NCI-H510A (cell line): ENCODE results near the gene ARHGAP4.

Experiments used
- DNase-seq: peaks from one replicate; lab custom pipeline; 2025; lab: John Stamatoyannopoulos, UW

Gene ARHGAP4

DNA sequence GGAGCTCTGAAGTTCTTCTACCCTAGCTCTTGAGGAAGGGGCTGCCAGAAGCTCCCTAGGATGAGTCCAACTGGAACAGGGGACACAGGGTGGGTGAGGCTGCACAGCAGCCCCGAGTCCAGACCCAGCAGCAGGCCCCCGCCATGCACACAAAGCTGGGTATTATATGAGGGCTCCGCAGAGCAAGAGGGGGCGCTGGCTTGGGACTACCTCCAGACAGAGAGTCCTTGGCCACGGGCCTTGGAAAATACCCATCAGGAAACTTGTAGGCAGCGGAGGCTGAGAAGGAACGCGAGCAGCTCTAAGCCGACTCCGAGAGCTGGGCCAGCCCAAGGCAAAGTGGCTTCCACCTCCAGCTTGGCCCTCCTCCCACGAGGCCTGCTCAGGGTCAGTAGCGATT is 37.5 kb upstream of the ARHGAP4 start:
- no peak for DNase-seq

GRCh38 chrX:153961292-153961691 is 35.2 kb upstream of the ARHGAP4 start:
- DNase-seq, result no peak

GRCh38 chrX:153960786-153961185 is 34.7 kb upstream of the ARHGAP4 start:
- DNase-seq, result no peak

DNA sequence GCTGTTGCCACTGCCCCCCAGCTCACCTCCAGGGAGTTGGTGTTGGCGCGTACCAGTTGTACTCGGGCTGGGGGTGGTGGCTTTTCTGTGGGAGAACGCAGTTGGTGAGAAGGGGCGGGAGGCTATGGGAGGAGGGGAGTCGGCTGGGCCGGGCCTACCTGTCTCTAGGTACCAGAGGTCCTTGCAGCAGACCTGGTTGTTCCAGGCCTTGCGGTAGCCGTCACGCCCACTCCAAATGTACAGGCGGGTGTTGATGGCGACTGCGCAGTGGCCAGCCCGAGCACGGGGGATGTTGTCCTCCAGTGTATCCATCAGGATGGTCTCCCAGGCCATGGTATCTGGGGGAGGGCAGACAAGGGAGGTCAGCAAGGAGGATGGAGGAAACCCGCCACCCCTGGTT is 34.0 kb upstream of the ARHGAP4 start:
- DNase-seq, result no peak

GRCh38 chrX:153959649-153960048 is 33.6 kb upstream of the ARHGAP4 start:
- DNase-seq, result no peak

GRCh38 chrX:153958605-153959004 is 32.5 kb upstream of the ARHGAP4 start:
- DNase-seq, result no peak

GRCh38 chrX:153957224-153957623 is 31.2 kb upstream of the ARHGAP4 start:
- no peak for DNase-seq

DNA sequence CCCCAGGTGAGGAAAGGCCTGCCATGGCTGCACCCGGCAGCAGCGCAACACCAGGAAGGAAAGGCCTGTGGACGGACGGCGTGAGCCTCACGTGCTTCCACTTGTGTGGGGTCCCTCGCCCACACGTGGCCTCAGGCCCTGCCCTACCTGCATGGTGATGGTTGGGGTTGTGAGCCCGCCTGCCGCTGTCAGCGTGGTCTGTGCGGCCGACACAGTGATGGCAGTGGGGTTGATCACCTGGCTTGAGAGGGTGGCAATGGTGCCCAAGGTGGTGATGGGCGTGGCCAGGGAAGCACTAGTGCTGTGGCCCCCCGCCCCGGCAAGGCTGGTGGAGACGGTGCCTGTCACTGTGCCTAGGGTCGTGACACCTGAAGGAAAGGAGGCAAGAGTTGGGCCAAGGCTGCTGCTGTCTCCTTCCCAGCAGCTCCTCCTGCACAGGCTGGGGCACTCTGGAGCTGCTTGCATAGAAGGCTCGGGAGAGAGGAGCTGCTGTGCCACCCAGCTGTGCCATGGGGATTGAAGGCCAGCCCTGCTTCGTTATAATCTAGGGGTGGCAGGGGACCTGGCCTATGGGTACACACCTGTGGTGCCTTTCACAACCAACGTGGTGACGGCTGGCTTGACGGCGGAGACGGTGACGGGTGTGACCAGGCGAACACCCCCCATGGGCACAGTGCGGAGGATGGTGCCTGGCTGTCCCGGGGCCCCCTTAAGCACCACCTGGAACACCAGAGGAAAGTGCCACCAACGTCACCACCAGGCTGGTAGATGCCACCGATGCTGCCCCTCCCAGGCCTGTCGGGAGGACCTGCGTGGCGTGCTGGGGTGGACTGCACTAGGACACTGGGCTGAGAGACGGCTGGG is 30.2 kb upstream of the ARHGAP4 start:
- DNase-seq, result no peak

DNA sequence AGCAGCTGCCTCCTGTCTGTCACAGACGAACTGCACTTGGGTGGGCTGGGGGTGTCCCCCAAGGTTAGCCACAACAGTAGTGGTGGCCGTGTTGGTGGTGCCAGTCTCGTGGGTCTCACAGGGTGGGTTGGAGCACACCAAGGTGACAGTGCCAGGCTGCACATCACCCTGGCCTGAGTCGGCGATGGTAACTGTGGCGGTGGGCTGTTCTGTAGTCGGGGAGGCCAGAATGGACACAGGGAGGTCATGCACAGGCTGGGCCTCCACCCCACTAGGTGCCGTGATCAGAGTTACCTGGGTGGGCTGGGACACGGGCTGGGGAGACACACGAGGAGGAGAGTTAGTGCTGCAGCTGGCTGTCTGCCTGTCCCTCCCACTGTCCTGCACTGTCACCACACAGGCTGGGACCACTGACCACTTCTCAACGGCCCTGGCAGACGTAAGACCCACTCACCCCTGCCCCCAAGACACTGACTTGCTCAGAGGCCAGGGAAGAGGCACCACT is 29.2 kb upstream of the ARHGAP4 start:
- no peak for DNase-seq

GRCh38 chrX:153954558-153955227 is 28.6 kb upstream of the ARHGAP4 start:
- DNase-seq, result no peak

- DNase-seq, result no peak
Measured at GRCh38 chrX:153953892-153954557, 28.0 kb upstream of the ARHGAP4 start.

DNA sequence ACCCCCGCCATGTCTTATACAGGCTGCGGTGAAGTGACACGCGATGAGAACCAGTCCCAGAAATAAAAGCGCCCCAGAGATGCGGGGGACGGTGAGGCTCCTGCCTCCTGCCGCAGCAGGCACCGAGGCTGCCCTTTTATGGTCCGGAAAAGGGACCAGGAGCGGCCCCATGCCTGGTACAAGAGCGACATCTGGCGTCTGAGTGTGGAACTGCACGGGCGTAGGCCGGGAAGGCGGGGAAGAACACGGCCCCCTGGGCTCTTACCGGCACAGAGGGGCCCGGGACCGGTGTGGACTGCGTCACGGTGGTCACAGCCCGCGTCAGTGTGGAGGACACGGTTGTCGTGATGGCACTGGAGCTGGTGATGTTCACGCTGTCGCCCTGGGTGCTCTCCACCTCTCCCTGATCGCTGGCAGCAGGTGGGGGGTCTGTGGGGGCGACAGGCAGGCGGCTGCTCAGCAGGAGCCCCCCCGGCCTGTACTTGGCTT is 27.3 kb upstream of the ARHGAP4 start:
- DNase-seq, result no peak

DNA sequence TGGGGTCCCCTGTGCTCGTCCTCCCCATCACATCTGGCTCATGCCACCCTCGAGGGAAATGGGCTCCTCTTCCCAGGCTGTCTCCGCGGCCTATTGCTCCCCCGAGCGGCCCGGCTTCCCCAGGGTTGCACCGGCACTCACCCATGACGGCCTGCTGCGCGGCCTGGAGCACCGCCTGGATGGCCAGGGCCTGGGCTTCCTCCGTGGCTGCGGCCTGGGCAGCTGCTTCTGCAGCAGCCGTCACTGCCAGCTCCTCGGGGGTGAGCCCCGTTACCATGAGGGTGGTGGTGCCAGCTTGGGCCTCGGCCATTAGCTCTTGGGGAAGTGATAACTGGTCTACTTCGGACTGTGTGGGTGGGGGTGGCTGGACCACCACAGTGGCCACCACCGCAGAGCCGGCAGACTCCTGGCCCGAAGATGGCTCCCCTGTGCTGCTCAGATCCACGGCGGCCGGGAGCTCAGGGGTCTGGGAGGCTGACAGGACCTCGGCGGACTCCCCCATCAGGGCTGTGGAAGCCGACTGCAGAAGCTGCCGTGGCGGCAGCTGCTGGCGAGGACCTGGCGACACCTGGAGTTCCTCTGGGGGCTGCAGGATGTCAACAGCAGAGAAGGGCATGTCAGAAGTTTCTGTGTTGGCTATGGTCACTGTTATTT is 26.4 kb upstream of the ARHGAP4 start:
- no peak for DNase-seq

- DNase-seq, result no peak
Measured at GRCh38 chrX:153951683-153952372, 25.8 kb upstream of the ARHGAP4 start.

DNA sequence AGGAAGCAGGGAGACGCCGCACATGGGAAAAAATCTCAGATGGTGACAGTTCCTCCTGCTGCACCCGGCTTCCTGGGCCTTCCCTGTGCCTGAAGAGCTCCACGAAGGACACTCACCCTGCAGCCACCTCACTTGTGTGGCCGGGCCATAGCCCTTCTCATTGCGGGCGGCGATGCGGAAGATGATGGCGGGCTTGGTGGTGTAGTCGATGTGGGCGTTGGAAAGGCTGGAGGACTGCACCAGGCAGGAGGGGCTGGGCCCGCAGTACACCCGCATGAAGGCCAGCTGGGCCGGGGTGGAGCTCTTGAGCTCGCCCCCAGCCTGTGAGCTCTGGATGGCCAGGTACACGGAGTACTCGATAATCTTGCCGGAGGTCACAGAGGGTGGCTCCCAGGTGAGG is 24.1 kb upstream of the ARHGAP4 start:
- DNase-seq, result no peak

DNA sequence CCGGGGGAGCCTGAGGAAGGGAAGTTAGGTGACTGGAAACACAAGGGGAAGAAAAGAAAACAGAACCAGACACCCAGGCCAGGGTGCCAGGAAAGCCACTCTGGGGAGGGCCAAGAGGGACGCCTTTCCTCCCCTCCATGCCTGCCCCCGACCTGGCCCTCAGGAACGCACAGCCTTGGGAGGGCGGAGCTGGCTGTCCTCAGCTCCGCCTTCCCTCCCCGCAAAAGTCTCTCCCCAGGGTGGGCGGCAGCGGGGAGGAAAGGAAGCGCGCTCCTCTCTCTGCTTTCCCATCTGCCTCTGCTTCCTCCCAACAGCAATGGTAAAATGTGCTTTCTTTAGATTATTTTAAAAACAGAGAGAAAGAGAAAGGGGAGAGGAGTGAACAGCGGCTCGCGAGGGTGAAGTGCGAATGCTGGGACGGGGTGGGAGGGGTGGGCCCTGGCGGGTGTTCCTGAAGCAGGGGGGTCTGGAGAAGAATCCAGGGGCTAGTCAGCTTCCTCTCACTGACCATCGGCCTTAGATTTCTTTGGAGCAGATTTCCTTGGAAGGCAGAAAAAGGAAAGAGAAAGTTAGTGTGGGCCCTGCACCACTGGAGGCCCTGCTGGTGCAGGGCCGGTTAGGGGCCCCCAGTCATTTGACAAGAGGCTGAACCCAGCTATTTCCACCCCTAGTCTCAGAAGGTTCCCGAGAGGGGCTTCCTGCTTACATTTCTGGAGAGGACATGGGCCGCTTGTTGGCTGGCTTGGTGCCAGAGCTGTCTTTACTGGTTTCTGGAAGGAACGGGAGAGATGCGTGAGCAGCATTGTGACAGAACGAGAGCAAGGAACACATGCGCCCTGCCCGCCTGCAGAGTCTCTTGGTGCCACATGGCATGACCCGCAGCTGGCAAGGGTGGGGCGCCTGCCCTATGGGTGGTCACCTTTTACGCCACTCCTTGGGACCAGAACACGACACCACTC is 23.1 kb upstream of the ARHGAP4 start:
- no peak for DNase-seq

GRCh38 chrX:153948002-153948466 is 22.0 kb upstream of the ARHGAP4 start:
- no peak for DNase-seq

GRCh38 chrX:153947009-153947769 is 21.1 kb upstream of the ARHGAP4 start:
- peak; percentile 53 for DNase-seq
